ENCODE data around the gene FOXC1. TPM values are rescaled to one million over a fixed set of nuclear protein-coding genes. Genes with fewer than 3 reads are reported as not detected.

Gene FOXC1
- total RNA-seq, 1 experiment from 2014 or later = not detected

GRCh38 chr6:1577146-1577680, 32.5 kb upstream of the FOXC1 start:
- no peak for DNase-seq
- no peaks in the 10 kb centered on the region for H3K27me3 ChIP-seq (ENCODE audit: insufficient read depth, low read length)
- no peak overlapping the region for H2AK5ac ChIP-seq (ENCODE audit: insufficient read length, low read length)
- H3K56ac ChIP-seq (ENCODE audit: insufficient read length, low read depth, low read length) = no peak overlapping the region
- no peaks in the 10 kb centered on the region for H3K4me1 ChIP-seq (ENCODE audit: insufficient read depth, low read length)
- H2BK15ac ChIP-seq (ENCODE audit: low read depth, low read length) = no peak overlapping the region
- Mint-ChIP-seq H3K36me3 (ENCODE audit: insufficient read depth in 1 of 3, low read depth in 3 of 3) (no peaks in the 10 kb centered on the region), H3K27me3 (ENCODE audit: low read depth) (peaks cover 23% of the 10 kb centered on the region), H3K27ac (no peak overlapping the region), H3K4me1 (peaks cover 33 to 34% of the 10 kb centered on the region in 2 experiments), H3K4me3 (no peak overlapping the region), H3K9me3 (no peaks in the 10 kb centered on the region)
- no CpG with 5 or more reads among the region's 11 CpGs for WGBS (ENCODE audit: extremely low coverage, insufficient read length, low lambda C conversion rate)
- no peak overlapping the region for H3K14ac ChIP-seq (ENCODE audit: insufficient read depth, low read length)
- no peak overlapping the region for H2BK120ac ChIP-seq (ENCODE audit: low read depth, low read length, poor library complexity, severe bottlenecking)
- no peak overlapping the region for H2AFZ ChIP-seq (ENCODE audit: low read length)
- H4K91ac ChIP-seq (ENCODE audit: insufficient read length, low read depth, low read length) = no peak overlapping the region
- H2BK20ac ChIP-seq (ENCODE audit: low read depth, low read length, poor library complexity, severe bottlenecking) = no peak overlapping the region
- H3K23ac ChIP-seq (ENCODE audit: insufficient read length, low read depth, low read length) = no peak overlapping the region
- no peak overlapping the region for H3T11ph ChIP-seq (ENCODE audit: low read length)
- no peak overlapping the region for H3K4ac ChIP-seq (ENCODE audit: low read depth, low read length)
- H3K9me3 ChIP-seq (ENCODE audit: control insufficient read depth, low read depth, low read length) = no peaks in the 10 kb centered on the region
- H3K9ac ChIP-seq (ENCODE audit: extremely low read depth, insufficient read length, low read length) = no peak overlapping the region
- no peaks in the 10 kb centered on the region for H4K20me1 ChIP-seq (ENCODE audit: control insufficient read depth, insufficient read depth, insufficient read length)
- no peak overlapping the region for H2BK5ac ChIP-seq (ENCODE audit: insufficient read length, low read length)
- H3K18ac ChIP-seq (ENCODE audit: insufficient read length, low read depth, low read length) = no peak overlapping the region
- no peaks in the 10 kb centered on the region for H3K23me2 ChIP-seq (ENCODE audit: insufficient read length, low read depth, low read length, poor library complexity, severe bottlenecking)
- TF ChIP-seq CTCF (conservative IDR thresholded peaks at IDR 0.05) = no peak
- H4K5ac ChIP-seq (ENCODE audit: insufficient read length, low read depth, low read length) = no peak overlapping the region
- no peaks in the 10 kb centered on the region for H3K79me2 ChIP-seq (ENCODE audit: insufficient read depth, low read length)
- no peak overlapping the region for H3K4me2 ChIP-seq (ENCODE audit: insufficient read depth, insufficient read length, low read length)
- H3K27ac ChIP-seq (ENCODE audit: insufficient read length, low read depth, low read length) = no peak overlapping the region
- no peaks in the 10 kb centered on the region for H3K79me1 ChIP-seq (ENCODE audit: insufficient read depth, low read depth, low read length, poor library complexity, severe bottlenecking)
- no peak overlapping the region for H4K8ac ChIP-seq (replicated peaks; ENCODE audit: insufficient read length, low read depth, low read length)
- no peak overlapping the region for H2BK12ac ChIP-seq (ENCODE audit: insufficient read length, low read depth, low read length)

Data from H9 (cell line).